ES-I3 (cell line): ENCODE data around the gene KDF1.

Source experiments
- H3K36me3 ChIP-seq: 2 replicates; pipeline ENCODE4 v1.6.1; 2013; ENCODE audit warnings: mild to moderate bottlenecking, low read length, control low read depth, moderate library complexity; ENCODE audit not compliant: insufficient read depth
- H3K4me1 ChIP-seq: 2 replicates; pipeline ENCODE4 v1.6.1; 2013; ENCODE audit warnings: mild to moderate bottlenecking, control low read depth, low read length; ENCODE audit not compliant: insufficient read depth
- H3K9ac ChIP-seq: 2 replicates; pipeline ENCODE4 v1.6.1; 2013; ENCODE audit warnings: low read depth, mild to moderate bottlenecking, low read length, moderate library complexity
- H3K9me3 ChIP-seq: 2 replicates; pipeline ENCODE4 v1.6.1; 2013; ENCODE audit warnings: mild to moderate bottlenecking, low read length, moderate library complexity; ENCODE audit not compliant: control insufficient read depth, insufficient read depth

KDF1 gene

DNA sequence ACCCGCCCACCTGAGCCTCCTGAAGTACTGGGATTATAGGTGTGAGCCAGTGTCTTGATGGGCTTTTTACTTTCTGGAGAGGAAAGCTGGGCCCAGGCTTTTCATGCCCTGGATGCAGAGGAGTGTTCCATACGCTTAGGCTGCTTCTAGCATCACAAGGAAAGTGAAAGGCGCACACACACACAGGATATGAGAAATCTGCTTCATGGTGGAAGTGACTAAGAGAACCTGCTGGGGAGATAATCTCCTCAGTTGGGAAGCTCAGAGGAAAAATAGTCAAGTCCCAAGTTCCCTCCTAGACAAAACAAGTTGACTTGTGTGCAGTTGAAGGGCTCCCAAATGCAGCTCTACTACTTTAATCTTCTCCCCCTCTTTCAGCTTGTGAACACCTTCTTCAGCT is 36.6 kb downstream of the KDF1 start:
- H3K4me1 ChIP-seq = peaks cover 8% of the 10 kb centered on the region
- H3K36me3 ChIP-seq = peaks cover 21% of the 10 kb centered on the region
- H3K9me3 ChIP-seq = no peaks in the 10 kb centered on the region
- H3K9ac ChIP-seq = no peak overlapping the region

DNA sequence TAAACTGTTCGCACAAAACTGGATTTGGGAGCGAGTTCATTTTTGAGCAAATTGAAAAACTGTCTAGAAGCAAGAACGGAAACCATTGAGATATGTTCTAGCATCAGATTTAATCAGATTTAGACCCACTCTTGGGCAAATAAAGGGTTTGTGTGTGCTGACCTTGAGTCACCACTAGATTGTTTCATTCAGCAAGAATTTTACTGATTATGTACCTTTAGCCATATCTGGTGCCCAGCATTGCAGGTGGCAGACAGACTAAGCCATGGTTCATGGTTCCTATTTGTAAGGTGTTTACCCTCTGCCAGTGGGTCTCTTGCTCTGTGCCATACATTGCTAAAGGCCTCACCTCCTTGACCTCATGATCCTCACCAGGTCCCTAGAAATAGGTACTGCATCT is 37.4 kb downstream of the KDF1 start:
- Histone ChIP-seq H3K9ac (peak overlapping the region; percentile 66), H3K4me1 (peaks cover 8% of the 10 kb centered on the region), H3K36me3 (peaks cover 19% of the 10 kb centered on the region), H3K9me3 (no peaks in the 10 kb centered on the region)

DNA sequence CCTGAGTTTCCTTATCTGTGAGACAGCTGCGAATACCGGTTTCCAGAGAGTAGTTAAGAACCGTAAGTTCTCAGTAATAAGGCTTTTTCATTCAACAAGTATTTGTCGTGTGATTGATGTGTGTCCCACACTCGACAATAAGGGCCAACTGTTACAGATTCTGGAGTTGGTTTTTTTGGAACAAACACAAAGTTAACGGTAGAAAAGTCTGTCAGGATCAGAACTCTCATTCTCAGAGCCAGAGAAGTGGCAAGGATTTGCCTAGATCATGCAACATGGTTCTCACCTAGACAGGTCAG is 37.9 kb downstream of the KDF1 start:
- Histone ChIP-seq H3K4me1 (peaks cover 8% of the 10 kb centered on the region), H3K9me3 (no peaks in the 10 kb centered on the region), H3K9ac (peak overlapping the region; percentile 66), H3K36me3 (peaks cover 19% of the 10 kb centered on the region)

DNA sequence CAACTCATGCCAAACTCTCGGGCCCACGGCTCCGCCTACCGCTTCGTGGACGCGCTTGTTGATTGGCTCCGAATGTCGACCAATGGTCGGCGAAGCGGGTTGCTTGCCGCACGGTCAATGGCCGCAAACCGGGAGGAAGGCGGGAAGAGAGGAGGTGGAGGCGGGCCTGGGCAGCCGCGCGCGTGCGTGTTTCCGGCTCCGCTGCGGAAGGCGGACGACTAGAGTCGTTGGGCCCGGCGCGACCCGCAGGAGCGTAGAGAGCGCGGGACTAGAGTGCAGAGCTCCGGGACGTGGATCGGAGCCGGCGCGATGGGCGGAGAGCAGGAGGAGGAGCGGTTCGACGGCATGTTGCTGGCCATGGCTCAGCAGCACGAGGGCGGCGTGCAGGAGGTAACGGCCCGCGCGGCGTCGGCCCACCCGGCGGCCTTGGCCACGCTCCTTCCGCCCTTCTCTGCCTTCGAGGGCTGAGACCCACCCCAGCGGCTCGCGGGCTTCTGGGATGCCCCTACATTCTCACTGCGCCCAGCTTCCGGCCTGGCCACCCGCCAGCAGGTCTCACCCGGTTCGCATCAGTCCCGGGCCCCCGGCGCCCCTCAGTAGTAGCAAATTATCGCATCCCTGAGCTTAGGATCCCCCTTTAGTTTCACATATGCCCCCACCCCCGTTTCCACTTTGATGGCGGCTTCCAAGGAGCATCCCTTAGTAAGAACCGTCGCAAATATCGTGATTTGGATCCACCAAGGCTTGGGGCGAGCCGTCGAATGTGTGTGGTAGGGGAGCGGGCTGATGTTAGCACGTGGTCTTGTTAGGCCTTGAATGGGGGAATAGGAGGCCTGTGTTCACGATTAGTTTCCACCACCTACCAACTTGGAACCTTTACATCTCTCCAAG is 38.5 kb downstream of the KDF1 start, which contains the start of gene NUDC:
Gene NUDC, plus strand, starts transcription at position 204 of the 891 bp plus-strand sequence. Its CDS starts 106 bp downstream, at position 310.
- Histone ChIP-seq H3K36me3 (peaks cover 19% of the 10 kb centered on the region), H3K9me3 (no peaks in the 10 kb centered on the region), H3K9ac (peak within 1 kb of the TSS; percentile 66), H3K4me1 (peaks cover 8% of the 10 kb centered on the region)

- Histone ChIP-seq H3K9me3 (no peaks in the 10 kb centered on the region), H3K9ac (peak overlapping the region; percentile 66; the same call in 1 of the 2 replicates), H3K36me3 (peaks cover 15% of the 10 kb centered on the region), H3K4me1 (peaks cover 8% of the 10 kb centered on the region)
Observed at GRCh38 chr1:26921126-26921539, 39.1 kb downstream of the KDF1 start.

GRCh38 chr1:26915204-26915842 is 44.9 kb downstream of the KDF1 start:
- Histone ChIP-seq H3K4me1 (no peaks in the 10 kb centered on the region), H3K9ac (no peak overlapping the region), H3K36me3 (no peaks in the 10 kb centered on the region; the same call in 1 of the 2 replicates), H3K9me3 (no peaks in the 10 kb centered on the region)

DNA sequence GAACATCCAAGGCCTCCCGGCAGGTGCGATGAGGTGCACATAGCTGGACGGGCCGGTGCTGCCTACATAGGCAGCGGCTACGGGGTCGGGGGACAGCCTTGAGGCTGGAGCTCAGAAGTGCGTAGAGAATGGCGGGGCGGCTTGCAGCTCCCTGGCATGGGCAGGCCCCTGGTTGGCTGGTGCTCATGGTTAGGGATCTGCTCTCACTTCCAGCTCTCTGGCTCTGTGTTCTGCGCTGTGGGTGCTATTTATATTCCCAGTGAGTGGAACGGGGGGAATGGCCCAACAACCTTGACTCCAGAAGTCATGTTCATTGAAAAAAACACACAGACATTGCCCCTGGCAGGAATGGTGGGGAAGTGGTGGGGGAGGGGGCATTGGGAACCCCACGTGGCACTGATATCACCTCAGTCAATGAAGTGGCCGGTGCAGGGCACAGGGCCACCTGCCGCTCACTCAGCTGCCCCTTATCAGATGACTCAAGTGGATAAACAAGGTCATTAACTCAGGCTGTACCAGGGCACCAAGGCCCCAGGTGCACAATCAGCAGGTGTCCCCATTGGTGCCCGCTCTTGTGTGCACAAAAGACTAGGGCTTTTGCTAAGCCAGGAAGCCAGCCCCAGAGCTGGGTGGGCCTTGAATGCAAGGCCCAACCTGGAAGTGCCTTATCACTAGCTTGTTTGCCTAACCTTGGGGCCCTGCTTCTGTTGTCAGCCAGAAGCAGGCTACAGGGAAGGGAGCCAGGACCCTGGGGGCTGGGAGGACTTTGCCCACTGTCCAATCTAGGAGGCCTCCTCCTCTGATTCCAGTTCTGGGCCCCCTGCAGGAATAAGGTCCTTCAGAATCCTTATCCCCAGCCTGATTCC is 46.3 kb downstream of the KDF1 start, which contains the start of gene NR0B2:
Gene NR0B2, minus strand, starts transcription at position 222 of the 866 bp plus-strand sequence. Its CDS starts 35 bp downstream, at position 187.
- H3K4me1 ChIP-seq = no peaks in the 10 kb centered on the region
- no peak within 1 kb of the TSS for H3K9ac ChIP-seq
- H3K36me3 ChIP-seq = no peaks in the 10 kb centered on the region

GRCh38 chr1:26913389-26913753 is 46.9 kb downstream of the KDF1 start:
- H3K4me1 ChIP-seq = no peaks in the 10 kb centered on the region
- H3K36me3 ChIP-seq = no peaks in the 10 kb centered on the region
- H3K9me3 ChIP-seq = no peaks in the 10 kb centered on the region
- no peak overlapping the region for H3K9ac ChIP-seq

More for the DNA sequence above, 46.3 kb downstream of the KDF1 start, which contains the start of gene NR0B2:
- H3K9me3 ChIP-seq = no peaks in the 10 kb centered on the region

GRCh38 chr1:26912147-26912490 is 48.1 kb downstream of the KDF1 start:
- Histone ChIP-seq H3K36me3 (no peaks in the 10 kb centered on the region), H3K9me3 (no peaks in the 10 kb centered on the region), H3K4me1 (no peaks in the 10 kb centered on the region), H3K9ac (no peak overlapping the region)

DNA sequence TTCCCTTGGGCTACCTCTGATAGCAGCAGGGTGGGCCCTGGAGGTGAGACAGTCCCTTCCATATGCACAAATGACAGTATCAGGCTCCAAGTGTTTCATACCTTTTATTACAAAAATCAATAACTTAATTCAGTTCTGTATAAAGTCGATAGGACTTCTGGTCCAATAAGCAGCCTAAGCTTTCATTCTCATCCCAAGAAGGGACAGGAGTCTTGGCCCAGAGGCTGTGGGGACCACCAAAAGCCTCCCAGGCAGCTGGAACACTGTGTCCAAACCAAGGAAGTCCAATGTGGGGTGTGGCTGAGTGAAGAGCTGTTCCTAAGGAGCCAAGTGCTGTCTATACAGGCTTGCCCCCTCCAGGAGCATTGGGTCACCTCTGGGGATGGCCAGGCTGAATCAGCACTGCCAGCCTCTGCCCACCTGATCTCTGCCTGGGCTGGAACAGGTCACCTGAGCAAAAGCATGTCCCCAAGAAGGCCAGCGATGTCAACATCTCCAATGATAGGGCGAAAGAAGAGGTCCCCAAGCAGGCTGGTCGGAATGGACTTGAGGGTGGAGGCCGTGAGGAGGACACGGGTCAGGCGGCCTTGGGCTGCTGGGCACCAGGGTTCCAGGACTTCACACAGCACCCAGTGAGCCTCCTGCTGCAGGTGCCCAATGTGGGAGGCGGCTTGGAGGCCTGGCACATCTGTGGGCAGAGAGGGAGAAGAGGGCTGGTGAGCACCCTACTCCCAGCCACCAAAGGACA is 48.7 kb downstream of the KDF1 start:
- no peaks in the 10 kb centered on the region for H3K4me1 ChIP-seq
- no peak overlapping the region for H3K9ac ChIP-seq
- H3K9me3 ChIP-seq = no peaks in the 10 kb centered on the region

GRCh38 chr1:26910343-26911160 is 49.7 kb downstream of the KDF1 start:
- no peak overlapping the region for H3K9ac ChIP-seq
- no peaks in the 10 kb centered on the region for H3K4me1 ChIP-seq
- H3K36me3 ChIP-seq = no peaks in the 10 kb centered on the region
- H3K9me3 ChIP-seq = no peaks in the 10 kb centered on the region

More for the DNA sequence above, 48.7 kb downstream of the KDF1 start:
- H3K36me3 ChIP-seq = no peaks in the 10 kb centered on the region

DNA sequence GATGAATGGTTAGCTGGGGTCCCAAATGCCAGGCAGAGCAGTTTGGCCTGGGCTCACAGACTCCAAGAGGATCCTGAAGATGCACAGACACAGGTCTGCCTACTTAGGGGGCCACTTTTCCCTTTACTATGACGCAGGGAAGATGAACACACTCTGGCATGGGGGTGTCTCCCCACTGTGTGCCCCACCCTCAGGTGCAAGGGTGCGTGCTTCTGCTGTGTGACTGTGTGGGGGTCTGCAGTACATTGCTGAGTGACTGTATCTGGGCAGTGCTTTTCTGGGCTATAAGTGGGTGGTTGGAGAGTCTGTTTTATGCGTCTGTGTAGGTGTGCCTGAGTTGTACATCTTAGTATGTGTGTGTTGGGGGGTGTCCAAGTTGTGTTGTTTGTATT is 50.3 kb downstream of the KDF1 start:
- Histone ChIP-seq H3K36me3 (no peaks in the 10 kb centered on the region), H3K4me1 (no peaks in the 10 kb centered on the region), H3K9me3 (no peaks in the 10 kb centered on the region), H3K9ac (no peak overlapping the region)
